ENCODE results near the gene GYS2.

Gene GYS2

DNA sequence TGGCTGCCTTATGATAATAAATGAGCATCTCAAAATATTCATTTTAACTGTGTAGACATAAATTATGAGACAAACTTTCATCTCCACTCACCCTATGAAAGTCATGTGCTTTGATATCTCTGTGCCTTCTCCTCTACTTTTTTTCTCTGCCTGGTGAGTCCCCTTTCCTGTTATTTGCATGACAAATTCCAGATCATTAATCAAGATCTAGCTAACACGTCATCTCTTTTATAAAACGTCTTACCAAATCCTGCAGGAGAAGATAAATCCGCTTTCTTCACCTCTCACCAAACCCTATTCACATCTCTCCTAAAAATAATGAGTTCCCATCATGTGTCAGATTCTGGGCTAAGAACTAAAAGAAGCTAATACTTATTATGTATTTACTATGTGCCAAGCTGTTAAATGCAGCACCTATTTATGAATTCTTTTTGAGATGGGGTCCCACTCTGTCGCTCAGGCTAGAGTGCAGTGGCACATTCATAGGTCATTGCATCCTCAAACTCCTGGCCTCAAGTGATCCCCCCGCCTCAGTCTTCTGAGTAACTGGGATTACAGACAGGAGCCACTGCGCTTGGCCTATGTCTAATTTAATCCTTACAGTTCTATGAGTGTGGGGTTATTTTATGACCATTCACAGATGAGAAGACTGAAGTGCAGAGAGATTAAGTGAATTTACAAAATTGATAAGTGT lies 51.9 kb downstream of the GYS2 start:
- TF ChIP-seq OSR1 (CRISPR knock-in tag; IDR thresholded peaks at IDR 0.05), result no peak
- TF ChIP-seq ZNF8 (CRISPR knock-in tag; IDR thresholded peaks at IDR 0.05), result no peak
- no peak for TF ChIP-seq ARNTL (CRISPR knock-in tag; IDR thresholded peaks at IDR 0.05; ENCODE audit: borderline replicate concordance, low read depth)
- TF ChIP-seq ZC3H10 (CRISPR knock-in tag; IDR thresholded peaks at IDR 0.05), result no peak
- no peak for TF ChIP-seq CREB5 (CRISPR knock-in tag; IDR thresholded peaks at IDR 0.05; ENCODE audit: low read depth)
- TF ChIP-seq ESRRG (CRISPR knock-in tag; IDR thresholded peaks at IDR 0.05), result no peak
- TF ChIP-seq, protein P1, sequence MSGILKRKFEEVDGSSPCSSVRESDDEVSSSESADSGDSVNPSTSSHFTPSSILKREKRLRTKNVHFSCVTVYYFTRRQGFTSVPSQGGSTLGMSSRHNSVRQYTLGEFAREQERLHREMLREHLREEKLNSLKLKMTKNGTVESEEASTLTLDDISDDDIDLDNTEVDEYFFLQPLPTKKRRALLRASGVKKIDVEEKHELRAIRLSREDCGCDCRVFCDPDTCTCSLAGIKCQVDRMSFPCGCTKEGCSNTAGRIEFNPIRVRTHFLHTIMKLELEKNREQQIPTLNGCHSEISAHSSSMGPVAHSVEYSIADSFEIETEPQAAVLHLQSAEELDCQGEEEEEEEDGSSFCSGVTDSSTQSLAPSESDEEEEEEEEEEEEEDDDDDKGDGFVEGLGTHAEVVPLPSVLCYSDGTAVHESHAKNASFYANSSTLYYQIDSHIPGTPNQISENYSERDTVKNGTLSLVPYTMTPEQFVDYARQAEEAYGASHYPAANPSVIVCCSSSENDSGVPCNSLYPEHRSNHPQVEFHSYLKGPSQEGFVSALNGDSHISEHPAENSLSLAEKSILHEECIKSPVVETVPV (CRISPR knock-in tag; IDR thresholded peaks at IDR 0.05), result no peak
- no peak for TF ChIP-seq PATZ1 (CRISPR knock-in tag; IDR thresholded peaks at IDR 0.05; ENCODE audit: borderline replicate concordance)
- no peak for ATAC-seq

GRCh38 chr12:21551841-21552465 lies 52.7 kb downstream of the GYS2 start:
- no peak for TF ChIP-seq OSR1 (CRISPR knock-in tag; IDR thresholded peaks at IDR 0.05)
- TF ChIP-seq ESRRG (CRISPR knock-in tag; IDR thresholded peaks at IDR 0.05), result no peak
- no peak for TF ChIP-seq PATZ1 (CRISPR knock-in tag; IDR thresholded peaks at IDR 0.05; ENCODE audit: borderline replicate concordance)
- TF ChIP-seq ZNF8 (CRISPR knock-in tag; IDR thresholded peaks at IDR 0.05), result no peak
- no peak for TF ChIP-seq ZFP30 (CRISPR knock-in tag; IDR thresholded peaks at IDR 0.05)
- TF ChIP-seq ARNTL (CRISPR knock-in tag; IDR thresholded peaks at IDR 0.05; ENCODE audit: borderline replicate concordance, low read depth), result no peak
- no peak for TF ChIP-seq CREB5 (CRISPR knock-in tag; IDR thresholded peaks at IDR 0.05; ENCODE audit: low read depth)
- TF ChIP-seq GLIS3 (CRISPR knock-in tag; IDR thresholded peaks at IDR 0.05), result no peak
- TF ChIP-seq TOX (CRISPR knock-in tag; IDR thresholded peaks at IDR 0.05; ENCODE audit: borderline replicate concordance), result no peak
- no peak for TF ChIP-seq CSDC2 (CRISPR knock-in tag; IDR thresholded peaks at IDR 0.05)
- no peak for TF ChIP-seq ZFP3 (CRISPR knock-in tag; IDR thresholded peaks at IDR 0.05)
- no peak for TF ChIP-seq SNAI2 (CRISPR knock-in tag; IDR thresholded peaks at IDR 0.05)
- TF ChIP-seq, protein P1 (CRISPR knock-in tag; IDR thresholded peaks at IDR 0.05), result no peak
- TF ChIP-seq ZNF565 (CRISPR knock-in tag; conservative IDR thresholded peaks at IDR 0.05; ENCODE audit: low read depth), result no peak
- TF ChIP-seq BACH2 (CRISPR knock-in tag; IDR thresholded peaks at IDR 0.05; ENCODE audit: borderline replicate concordance), result no peak
- TF ChIP-seq RARB (CRISPR knock-in tag; IDR thresholded peaks at IDR 0.05), result no peak
- TF ChIP-seq, protein P2, sequence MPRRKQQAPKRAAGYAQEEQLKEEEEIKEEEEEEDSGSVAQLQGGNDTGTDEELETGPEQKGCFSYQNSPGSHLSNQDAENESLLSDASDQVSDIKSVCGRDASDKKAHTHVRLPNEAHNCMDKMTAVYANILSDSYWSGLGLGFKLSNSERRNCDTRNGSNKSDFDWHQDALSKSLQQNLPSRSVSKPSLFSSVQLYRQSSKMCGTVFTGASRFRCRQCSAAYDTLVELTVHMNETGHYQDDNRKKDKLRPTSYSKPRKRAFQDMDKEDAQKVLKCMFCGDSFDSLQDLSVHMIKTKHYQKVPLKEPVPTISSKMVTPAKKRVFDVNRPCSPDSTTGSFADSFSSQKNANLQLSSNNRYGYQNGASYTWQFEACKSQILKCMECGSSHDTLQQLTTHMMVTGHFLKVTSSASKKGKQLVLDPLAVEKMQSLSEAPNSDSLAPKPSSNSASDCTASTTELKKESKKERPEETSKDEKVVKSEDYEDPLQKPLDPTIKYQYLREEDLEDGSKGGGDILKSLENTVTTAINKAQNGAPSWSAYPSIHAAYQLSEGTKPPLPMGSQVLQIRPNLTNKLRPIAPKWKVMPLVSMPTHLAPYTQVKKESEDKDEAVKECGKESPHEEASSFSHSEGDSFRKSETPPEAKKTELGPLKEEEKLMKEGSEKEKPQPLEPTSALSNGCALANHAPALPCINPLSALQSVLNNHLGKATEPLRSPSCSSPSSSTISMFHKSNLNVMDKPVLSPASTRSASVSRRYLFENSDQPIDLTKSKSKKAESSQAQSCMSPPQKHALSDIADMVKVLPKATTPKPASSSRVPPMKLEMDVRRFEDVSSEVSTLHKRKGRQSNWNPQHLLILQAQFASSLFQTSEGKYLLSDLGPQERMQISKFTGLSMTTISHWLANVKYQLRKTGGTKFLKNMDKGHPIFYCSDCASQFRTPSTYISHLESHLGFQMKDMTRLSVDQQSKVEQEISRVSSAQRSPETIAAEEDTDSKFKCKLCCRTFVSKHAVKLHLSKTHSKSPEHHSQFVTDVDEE (CRISPR knock-in tag; IDR thresholded peaks at IDR 0.05), result no peak
- ATAC-seq, result no peak

Measured in SK-N-SH treated with all-trans-retinoic acid at 6 μM for 48 hours (cell line).